ENCODE measurements around the gene NKAIN2.
"Not testable (repeated sequence)": the region's sequence is repeated elsewhere in the genome, so short reads cannot be mapped to it uniquely, and the experiment has no call there.

The NKAIN2 gene

DNA sequence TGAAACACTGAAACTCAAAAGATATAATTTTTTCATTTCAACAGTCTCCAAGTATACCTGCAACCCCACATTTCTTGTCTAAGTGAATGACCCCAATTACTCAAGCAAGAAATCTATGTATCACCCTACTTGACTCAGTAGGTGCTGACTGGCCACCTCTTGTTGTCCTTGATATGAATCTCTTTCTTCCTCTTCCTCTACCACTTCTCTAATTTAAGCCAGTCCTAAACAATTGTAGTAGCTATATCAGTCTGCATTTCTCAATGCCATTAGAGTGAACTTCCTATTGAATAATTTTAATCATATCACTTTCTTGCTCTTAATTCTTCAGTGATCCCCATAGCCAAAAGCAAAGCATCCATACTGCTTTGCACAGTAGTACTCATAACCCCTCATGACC, 93.2 kb downstream of the NKAIN2 start:
- DNase-seq, result no peak

DNA sequence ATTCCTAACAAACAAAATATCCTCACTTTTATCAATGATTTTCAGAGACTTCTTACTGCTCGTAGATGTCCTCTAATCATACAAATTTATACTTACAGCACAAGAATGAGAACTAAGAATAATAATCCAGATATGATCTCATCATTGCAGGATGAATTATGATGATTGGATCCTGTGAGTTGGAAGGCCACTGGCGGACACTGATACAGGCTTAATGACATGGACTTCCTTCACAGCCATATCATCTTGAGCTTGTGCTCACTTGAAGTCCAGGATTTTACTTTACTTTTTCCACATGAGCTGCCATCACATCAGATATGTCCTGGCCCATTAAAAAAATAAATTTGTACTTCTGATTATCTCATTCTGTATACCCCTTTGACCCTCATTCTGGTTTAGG, 94.3 kb downstream of the NKAIN2 start:
- no peak for DNase-seq

DNA sequence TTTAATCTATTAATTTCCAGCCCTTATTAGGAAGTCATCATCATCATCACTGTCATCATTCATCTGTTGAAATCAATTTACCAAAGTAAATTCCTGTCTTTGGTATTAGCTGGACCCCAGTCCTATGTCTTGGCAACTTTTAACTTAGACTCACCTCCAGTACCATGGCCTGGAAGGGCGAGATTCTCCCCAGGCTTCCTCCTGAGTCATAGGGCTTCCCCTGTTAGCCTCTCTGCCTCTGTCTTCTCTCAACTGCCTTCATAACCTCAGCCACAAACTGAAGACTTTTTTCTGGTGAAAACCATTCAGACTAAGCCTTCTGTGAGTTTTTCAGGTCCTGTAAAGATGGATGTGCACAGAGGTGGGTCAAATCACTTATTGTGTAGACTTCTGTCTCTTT, 95.0 kb downstream of the NKAIN2 start:
- no peak for DNase-seq

DNA sequence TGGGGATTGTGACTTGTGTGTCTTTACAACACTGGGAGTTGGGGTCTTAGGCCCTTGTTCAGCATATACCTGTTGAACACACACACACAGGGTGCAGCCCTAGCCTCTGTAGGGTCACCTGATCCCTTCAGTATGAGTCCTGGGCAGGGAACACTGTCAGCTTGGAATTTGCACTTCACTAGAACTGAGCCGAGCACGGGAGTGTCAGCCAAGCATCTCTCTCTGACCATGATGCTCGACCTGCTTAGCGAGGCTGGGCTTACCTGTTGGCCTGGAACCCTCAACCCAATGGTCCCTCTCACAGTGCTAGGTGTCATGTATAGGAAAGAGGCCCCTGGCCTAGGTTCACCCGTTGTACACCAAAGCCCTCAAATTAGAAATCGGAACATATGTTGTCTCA, 96.1 kb downstream of the NKAIN2 start:
- no peak for DNase-seq

DNA sequence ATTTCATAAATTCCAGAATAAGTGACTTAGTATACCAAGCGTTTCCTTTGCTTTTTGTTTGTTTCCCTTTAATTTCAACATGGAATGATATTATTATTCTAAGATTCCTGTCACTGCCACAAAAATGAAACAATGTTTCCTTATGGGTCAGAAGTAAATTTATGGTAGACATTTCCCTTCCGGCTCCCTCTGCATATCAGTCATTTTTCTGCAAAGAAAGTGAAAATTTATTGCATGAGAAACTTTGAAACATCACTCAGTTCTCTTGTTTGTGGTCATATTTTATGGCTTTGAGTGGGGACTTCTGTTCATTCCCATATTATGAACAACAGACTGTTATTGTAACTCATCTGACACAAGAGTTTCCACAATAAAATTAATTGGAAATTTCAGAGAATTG, 97.8 kb downstream of the NKAIN2 start:
- DNase-seq, result no peak

DNA sequence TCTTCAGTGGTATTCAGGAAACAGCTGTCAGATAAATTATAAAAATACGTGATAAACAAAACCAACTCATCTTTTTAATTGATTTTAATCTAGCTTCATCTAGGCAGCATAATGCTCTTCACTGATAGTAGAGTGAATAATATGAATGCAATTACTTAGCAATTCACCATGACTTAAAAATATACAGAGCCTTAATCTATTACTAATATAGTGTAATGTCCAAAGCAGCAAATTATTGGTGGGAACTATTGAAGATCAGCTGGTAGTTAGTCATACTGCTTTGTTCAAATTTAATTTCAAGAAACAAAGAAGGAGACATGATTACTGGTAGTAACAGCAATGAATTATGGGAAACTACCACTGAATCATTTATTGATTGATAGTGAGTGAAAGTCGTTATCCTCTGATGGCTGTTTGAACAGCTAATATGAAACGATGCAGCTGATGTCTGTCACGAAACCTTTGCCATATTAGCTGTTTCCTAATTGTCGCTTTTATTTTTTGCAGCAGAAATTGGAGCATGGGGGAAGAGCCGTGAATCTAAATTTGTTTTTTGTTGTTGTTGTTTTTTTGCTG, 99.2 kb downstream of the NKAIN2 start:
- DNase-seq, result no peak

DNA sequence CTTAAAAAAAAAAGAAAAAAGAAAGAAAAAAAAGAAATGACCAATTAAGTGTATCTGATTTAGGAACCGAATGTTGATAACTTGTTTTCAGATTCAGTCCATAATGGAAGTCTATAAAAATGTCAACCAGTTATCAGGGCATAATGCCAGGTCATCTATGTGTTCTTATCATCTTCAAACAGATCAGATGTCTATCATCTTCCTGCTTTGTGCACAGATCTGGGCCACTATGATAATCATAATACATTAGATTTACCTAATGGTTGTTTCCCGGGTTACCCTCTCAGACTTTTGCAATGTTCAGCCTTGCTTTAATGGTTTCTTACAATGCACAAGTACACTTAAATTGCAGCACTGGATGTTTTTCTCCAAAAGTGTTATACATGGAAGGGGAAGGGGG, 100.6 kb downstream of the NKAIN2 start:
- DNase-seq, result no peak

DNA sequence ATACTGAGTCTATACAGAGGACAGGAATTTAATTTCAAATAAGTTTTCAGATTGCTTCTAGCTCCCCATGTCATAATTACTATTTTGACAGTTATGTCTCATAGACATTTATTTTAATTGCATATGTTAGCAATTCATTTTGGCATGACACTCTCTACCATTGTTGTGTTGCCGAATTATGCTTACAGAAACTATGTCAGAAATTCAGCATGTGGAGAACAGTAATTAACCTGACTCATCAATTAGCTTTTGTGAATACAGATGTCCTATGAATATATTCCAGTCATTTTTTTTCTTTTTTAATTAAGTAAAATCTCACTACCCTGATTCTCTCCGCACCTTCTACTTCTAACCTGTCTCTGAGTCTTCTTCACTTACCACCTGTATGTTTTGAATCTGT, 105.1 kb downstream of the NKAIN2 start:
- DNase-seq, result no peak

DNA sequence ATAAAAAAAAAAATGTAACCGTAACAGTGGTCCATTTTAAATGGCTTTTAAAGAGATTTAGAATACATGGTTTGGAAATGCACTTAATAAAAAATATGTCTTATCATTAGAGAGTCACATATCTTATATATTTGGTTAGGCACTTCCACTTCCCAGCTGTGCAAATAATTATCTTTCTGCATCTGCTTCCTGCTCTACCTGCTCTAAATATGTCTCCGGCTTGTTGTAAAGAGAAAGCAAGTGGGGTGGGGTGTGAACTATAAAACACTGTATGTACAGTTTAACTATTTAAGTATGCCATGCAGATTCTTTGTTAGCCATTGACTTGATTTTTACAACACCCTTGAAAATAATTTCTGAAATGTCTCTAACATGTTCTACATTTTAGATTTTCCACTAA, 106.3 kb downstream of the NKAIN2 start:
- DNase-seq, result no peak

DNA sequence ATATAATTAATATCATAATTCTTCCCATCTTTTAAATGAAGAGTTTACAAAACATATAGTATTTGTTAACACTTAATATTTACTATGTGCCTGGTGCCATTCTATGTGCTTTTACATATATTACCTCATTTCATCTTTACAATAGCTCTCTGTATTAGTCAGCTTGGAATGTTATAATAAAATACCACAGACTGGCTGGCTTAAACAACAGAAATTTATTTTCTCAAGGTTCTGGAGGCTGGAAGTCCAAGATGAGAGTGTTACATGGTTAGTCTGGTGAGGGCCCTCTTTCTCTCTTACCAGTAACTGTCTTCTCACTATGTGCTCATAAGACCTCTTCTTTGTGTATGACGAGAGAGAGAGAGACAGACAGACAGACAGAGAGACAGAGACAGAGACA, 110.2 kb downstream of the NKAIN2 start:
- no peak for DNase-seq

DNA sequence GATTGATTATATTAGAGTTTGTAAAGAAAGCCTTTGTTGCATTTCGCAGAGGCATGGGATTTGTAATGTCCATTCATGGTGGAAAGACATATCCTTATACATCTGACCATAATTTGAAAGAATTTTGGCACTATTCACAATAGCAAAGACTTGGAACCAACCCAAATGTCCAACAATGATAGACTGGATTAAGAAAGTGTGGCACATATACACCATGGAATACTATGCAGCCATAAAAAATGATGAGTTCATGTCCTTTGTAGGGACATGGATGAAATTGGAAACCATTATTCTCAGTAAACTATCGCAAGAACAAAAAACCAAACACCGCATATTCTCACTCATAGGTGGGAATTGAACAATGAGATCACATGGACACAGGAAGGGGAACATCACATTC, 119.7 kb downstream of the NKAIN2 start:
- DNase-seq, result not testable (repeated sequence)

DNA sequence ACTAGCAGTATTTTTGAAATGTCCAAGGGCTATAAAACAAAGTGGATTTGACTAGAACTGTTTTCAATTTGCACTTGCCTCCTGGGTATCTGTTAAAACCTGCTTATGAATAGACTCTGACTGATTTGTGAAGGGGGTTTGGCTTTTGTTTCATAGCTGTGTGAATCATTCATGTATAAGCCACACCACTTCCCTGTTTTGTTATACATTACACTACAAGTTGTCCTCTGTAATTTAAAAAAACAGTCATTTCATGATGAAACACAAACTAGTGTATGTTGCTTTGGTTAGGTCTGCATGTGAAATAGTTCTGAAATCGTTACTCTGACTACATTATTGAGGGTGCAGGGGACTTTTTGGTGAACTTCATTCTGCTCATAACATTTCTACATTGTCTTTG, 121.7 kb downstream of the NKAIN2 start:
- no peak for DNase-seq

DNA sequence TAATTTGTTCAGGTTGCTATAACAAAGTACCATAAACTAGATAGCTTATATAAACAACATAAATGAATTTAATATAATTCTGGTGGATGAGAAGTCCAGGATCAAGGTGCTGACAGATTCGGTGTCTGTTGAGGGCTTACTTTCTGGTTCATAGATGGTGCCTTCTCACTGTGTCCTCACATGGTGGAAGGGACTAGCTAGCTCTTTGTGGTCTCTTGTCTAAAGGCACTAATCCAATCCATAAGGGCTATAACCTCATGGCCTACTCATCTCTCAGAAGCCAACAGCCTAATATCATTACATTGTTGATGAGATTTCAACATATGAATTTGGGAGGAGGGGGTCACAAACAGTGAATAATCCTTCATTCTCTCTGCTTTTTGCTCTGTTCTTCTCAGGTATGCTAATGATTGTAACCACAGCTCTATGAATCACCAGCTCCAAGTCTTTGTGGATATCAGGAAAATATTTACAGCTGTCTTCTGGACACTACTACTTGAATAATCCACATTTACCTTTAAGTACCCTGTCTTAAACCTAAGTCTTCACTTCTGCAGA, 122.3 kb downstream of the NKAIN2 start:
- DNase-seq, result no peak

DNA sequence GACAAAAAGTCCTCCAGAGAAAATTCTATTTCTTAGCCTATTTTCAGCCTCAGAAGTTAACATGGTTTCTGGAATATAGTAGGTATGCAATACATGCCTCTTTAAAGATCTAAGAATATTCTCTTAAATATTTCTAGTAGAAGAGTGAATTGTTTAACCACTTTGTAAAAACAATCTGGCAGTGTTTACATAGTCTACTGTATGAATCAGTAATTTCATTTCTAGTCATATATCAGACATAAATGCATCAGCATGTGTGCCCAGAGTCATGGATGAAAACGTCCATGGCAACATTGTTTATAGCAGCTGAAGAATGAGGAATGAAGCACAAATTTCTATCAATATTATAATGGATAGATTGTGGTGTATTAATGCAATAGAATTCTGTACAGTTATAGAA, 124.9 kb downstream of the NKAIN2 start:
- DNase-seq, result no peak

DNA sequence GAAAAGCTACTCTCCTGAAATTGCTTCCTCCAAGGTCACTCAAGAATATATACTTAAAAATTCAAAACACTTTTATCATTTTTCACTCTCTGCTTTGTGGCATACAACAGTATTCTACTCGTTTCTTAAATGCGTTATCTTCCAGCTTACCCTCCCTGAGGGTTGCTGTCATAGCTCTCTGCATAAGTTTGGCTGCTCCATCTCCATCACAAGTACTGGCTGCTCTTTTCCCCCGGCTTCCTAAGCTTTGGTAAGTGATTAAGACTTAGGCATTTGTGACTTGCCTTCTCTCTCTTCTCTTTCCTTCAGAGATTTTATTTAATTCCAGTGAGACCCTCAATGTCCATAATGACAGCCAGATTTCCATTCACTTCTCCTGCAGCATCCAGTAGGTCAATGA, 128.3 kb downstream of the NKAIN2 start:
- DNase-seq, result no peak

DNA sequence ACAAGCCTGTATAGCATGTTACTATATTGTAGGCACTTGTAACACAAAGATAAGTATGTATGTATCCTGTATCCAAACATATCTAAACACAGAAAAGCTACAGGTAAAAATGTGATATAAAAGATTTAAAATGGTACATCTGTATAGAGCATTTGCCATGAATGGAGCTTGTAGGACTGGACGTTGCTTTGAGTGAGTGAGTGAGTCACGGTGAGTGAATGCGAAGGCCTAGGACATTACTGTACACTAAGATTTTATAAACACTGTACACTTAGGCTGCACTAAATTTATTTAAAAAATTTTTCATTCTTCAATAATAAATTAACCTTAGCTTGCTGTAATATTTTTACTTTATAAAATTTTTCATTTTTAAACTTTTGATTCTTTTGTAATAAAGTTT, 136.9 kb downstream of the NKAIN2 start:
- no peak for DNase-seq

DNA sequence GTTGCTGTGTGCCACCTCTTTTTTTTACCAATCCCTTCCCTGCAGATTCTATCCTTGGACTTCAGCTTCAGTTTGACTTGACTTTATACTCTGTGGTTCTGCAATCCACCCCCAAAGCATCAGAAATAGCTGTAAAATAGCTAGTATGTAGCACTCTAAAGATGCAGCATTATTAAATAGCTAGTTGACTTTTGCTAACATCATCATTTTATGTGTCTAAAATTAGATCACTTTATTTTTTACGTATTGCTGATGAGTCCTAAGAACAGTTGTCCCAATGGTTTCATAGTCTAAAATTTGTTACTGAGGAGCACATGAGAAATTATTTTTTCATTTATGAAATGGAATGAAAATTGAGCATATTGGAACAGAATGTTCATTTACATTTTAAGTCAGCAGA, 138.2 kb downstream of the NKAIN2 start:
- no peak for DNase-seq

DNA sequence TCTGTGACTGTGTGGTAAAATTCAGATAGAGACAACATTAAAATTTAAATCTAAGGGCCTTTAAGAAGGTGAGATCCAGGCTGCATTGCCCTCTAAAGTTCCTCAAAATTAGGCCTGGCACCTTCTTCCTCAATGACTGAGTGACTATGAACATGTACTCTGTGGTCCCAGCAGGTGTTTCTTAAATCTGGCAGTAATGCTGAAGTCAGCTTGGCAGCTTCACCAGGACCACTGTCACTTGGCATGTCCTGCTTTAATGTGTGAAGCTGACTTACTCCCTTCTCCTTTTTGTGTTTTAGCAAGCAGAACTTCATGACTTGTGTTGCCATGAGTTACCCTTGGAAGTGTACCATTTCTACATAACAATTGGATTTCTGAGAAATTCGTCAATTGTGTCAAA, 141.7 kb downstream of the NKAIN2 start:
- no peak for DNase-seq

DNA sequence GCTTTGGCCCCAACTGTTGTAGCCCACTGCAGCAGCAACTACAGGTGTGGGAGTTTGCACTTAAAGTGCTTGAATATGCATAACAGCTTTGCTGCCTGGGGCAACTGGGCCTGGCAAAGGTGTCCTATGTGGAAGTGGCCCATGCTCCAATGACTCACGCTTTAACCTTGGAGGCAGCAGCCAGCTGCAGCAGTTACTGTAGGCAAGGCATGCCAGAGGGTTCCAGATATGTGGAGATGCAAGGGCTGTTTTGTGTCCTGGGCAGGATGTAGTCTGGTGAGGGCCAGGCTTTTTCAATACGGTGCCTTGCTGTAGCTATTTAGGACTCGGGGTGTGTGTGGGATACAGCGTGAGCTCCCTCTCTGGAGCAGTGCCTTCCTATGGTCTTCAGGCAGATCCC, 150.3 kb downstream of the NKAIN2 start:
- DNase-seq, result no peak

DNA sequence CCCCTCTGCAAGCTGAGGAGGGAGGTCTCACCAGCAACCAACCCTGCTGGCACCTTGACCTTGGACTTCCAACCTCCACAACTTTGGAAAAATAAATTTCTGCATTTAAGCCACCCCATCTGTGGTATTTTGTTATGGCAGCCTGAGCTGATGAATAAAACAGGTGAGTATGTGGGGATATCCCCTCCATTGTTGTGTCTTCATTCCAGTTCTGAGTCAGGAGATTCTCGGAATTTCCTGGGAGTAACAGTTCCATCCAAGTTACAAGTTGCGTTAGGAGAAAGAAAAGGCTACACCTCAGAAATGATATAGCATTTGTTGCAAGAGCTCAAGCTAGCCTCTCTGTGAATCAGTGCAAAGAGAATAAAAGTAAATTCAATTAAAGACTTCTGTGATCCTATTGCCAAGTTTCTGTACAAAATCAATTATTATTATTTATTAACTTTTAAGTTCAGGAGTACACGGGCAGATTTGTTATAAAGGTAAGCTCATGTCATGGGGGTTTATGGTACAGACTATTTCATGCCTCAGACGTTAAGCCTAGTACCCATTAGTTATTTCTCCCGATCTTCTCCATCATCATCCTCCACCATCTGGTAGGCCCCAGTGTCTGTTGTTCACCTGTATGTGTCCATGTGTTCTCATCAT, 153.0 kb downstream of the NKAIN2 start:
- no peak for DNase-seq

DNA sequence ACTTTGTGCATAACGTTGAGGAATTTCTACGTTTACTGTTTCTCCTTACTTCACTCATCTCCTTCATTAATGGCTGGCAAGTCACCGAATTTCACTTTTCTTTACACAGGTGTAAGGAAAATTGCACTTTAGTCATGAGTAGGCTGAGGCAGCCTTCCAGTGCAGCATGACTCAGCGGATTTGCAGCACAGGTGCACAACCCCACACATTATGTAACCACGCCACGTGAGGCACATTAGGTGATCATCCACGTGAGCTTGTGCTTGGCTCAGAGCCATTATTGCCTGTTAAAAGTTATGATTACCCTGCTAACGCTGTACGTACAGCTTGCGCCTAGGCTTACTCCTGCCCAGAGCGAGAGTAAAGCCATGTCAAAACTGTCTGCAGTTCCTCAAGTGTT, 158.8 kb downstream of the NKAIN2 start:
- DNase-seq, result no peak

DNA sequence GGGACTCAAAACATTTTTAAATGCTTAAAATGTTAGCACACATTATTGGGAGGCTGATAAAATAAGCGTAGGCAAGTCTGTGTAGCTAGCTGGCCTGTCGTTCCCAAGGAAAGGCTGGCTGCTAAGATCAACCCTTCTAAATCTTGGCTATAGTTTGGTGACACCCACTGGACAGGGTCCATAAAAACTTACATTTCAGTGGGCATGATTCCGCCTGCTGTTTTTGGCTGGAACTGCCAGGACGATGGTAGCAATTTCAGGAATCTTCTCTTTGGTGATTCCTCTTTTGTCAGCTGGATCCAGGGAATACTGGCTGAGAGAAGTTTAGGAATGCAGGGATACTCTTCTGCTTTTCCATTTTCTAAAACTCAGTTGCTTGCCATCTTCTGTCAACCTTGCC, 162.2 kb downstream of the NKAIN2 start:
- no peak for DNase-seq

DNA sequence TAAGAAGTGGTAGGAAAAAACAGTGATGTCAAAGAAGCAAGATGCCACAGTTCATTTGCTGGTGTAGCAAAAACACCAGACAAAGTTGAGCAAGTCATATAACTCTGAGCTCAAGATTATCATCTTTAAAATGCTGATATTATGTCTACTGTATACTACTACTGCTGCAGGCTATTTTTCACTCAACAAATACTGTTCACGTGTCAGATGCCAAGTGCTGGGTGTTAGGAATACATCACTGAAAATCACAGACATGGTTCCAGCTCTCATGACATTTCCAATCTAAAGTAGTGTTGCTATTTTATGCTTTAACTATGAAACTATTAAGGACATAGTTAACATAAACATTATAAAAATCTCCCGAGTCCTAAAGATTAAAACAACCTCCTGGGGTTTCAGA, 163.0 kb downstream of the NKAIN2 start:
- no peak for DNase-seq

DNA sequence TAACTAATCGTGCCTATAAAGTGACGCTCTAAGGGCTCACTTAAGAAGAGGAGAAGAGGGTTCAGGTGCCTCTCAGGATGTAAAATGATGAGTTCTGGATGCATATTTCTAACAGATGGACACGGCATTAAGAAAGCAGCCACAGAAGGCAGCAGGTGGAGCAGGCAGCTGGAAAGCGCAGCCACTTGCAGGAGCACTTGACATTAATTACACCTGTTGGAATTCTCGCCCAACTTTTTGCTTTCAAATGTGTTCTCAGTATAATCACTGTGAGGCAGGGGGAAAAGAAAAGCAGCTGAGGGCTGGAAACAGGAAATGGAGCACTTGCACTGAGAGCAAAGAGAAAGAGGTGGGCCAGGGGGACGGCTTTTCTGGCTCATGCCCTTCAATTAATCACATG, 164.2 kb downstream of the NKAIN2 start:
- no peak for DNase-seq

DNA sequence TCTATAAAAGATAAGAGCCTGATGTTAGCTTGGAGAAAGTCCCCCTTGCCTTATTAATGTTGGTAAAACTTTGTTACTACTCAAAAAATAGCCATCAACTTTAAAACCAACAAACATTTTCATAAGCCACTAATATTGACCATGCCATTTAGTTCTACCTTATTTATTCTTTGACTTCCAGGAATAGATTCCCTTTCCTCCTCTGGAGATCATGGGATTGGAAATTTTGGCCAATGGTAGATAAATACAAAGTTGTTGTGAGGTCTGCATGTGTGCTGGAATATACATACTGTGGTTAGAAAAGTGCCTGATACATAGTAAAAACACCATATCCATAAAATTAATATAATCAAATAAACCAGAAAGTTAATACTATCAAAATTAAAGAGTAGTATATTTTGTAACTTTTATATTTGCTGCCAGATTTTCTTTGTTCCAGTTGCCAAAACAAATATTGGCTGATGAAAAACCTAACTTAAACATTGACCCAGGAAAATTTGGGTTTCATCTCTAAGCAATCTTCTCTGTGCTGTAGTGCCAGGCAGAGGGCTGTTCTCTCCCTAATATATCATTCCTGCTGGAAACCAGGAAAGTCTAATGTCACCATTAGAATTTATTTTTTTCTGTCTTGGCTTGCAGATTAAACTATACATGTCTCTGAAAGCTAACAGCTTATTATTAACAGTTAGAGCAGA, 169.1 kb downstream of the NKAIN2 start:
- no peak for DNase-seq

Measured in GDM1 (cell line).